Stimulated activated CD4-positive, alpha-beta T cell treated with anti-CD3 and anti-CD28 coated beads, Interleukin-4, amount 100 ng/mL, for 1 hour (primary cell): ENCODE measurements around the gene MAP2K4.

ENCODE experiments used
- DNase-seq: peaks from one replicate; pipeline ENCODE4 v3.0.0-alpha.2; 2020

Gene MAP2K4

GRCh38 chr17:12178644-12179330, 158.1 kb downstream of the MAP2K4 start:
- no peak for DNase-seq

GRCh38 chr17:12180644-12181261, 160.1 kb downstream of the MAP2K4 start:
- no peak for DNase-seq

DNA sequence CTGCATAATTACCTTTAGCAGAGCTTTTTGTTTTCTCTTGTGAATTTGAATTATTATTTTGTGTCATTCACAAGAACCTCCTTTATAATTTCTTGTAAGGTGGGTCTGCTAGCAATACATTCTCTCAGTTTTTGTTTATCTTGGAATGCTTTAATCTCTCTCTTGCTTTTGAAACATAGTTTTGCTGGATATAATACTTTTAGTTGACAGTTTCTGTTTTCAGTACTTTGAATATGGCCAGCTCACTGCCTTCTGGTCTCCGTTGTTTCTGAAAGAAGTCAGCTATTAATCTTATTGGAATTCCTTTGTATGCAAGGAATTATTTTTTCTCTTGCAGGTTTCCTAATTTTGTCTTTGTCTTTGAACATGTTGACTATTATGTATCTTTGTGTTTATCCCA, 167.0 kb downstream of the MAP2K4 start:
- DNase-seq: no peak

DNA sequence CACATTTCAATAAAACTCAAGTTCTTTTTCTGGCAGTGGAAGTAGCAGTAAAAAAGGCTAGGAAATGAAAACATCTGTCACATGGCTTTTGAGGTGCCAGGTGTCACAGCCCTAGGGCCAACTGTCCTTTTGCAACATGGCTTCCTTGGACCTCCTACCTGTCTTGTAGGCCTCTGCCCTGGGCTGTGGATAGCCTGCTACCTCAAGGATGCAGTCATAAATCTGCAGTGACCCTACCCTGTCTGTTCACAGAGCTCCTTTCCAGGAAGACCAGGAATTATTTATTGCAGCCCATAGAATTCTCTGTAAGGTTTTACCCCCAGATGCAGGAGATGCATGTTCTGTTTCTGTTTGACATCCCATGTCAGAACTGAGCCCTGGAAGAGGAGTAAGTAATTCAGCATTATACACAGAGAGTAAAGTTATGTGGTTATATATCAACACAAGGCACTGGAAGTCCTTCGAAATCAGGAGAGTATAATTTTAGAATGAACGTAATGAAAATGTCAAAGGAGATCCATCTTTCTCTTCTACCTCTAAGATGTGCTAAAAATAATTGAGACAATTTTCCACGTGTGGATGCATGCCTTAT, 172.6 kb downstream of the MAP2K4 start:
- no peak for DNase-seq
